Measurements from ENCODE around the gene SENP5. TPM values are rescaled to one million over a fixed set of nuclear protein-coding genes. Genes with fewer than 3 reads are reported as not detected.

SENP5 gene
- total RNA-seq = 14.1 and 24.6 TPM in 2 replicates

GRCh38 chr3:196867507-196868296 lies at the start of gene SENP5:
TSS of gene SENP5 (plus strand) at chr3:196867920. CDS start at chr3:196885182, 17,262 bp downstream.

GRCh38 chr3:196942226-196942914 lies 74.7 kb downstream of the SENP5 start, which contains the start of gene NCBP2:
TSS of gene NCBP2 (minus strand) at chr3:196942528. CDS start at chr3:196942503, 25 bp downstream.

GRCh38 chr3:196968233-196969133 lies 100.8 kb downstream of the SENP5 start, which contains the start of gene PIGZ:
TSS of gene PIGZ (minus strand) at chr3:196968833. CDS start at chr3:196952031, 16,802 bp downstream.

Other genes with a start within 250 kb of the SENP5 start
- under 0.01 TPM in 1 of 2 replicates, not detected in the other for gene NRROS, start 228.2 kb upstream of the SENP5 start, total RNA-seq
- 2.5 and 3.5 TPM in 2 replicates for gene CEP19, start 155.7 kb upstream of the SENP5 start, total RNA-seq
- gene PIGX, start 155.5 kb upstream of the SENP5 start, total RNA-seq = 30.5 and 31.1 TPM in 2 replicates
- 27.1 and 43.8 TPM in 2 replicates for gene PAK2, start 128.1 kb upstream of the SENP5 start, total RNA-seq
- gene NCBP2, start 74.6 kb downstream of the SENP5 start, total RNA-seq = 57.1 and 59.0 TPM in 2 replicates
- gene PIGZ, start 100.9 kb downstream of the SENP5 start, total RNA-seq = 1.7 and 2.1 TPM in 2 replicates
- 3.7 and 3.9 TPM in 2 replicates for gene MELTF, start 161.9 kb downstream of the SENP5 start, total RNA-seq